Measurements from ENCODE around the gene HUNK. TPM values are rescaled to one million over a fixed set of nuclear protein-coding genes. Genes with fewer than 3 reads are reported as not detected.

The HUNK gene
- polyA plus RNA-seq, 1 donor (not counting 4 experiments of a cell fraction or from before 2014, with no cell fraction given) = 0.03 TPM

DNA sequence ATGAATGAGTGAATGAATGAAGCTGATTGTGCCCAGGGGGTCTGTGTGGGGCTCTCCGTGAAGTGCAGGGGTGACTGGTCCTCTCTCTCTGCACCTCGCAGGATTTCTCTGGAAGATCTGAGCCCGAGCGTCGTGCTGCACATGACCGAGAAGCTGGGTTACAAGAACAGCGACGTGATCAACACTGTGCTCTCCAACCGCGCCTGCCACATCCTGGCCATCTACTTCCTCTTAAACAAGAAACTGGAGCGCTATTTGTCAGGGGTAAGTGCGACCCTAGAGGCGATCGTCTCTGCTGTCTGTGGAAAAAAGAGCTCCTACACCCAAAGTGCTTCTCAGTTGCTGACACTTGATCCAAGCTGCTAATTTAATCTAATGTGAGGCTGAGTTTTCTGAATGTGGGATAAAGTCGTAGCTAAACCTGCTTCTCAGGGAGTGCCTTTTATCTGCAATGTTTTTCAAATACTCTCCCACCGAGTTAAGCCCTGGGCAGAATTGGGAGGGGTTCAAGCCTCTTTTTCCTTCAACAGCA lies 101.7 kb downstream of the HUNK start:
- DNase-seq (ENCODE audit: low read depth, low spot score) (no peak), FAIRE-seq (no peak)
- H3K9ac ChIP-seq (ENCODE audit: control insufficient read depth, extremely low read depth, insufficient read depth, low read length) = no peak overlapping the region
- H3K4me1 ChIP-seq (ENCODE audit: control insufficient read depth, extremely low read depth, insufficient read depth, low read length) = no peaks in the 10 kb centered on the region
- no peak overlapping the region for H2AFZ ChIP-seq (ENCODE audit: control insufficient read depth, low read length)
- H3K36me3 ChIP-seq (ENCODE audit: control insufficient read depth in 2 of 2, extremely low read depth in 1 of 2, insufficient read depth in 2 of 2, low read length in 2 of 2) = no peaks in the 10 kb centered on the region
- no peak overlapping the region for H3K4me3 ChIP-seq (ENCODE audit: control insufficient read depth in 2 of 3, extremely low read depth in 1 of 3, insufficient read depth in 2 of 3, low read depth in 1 of 3, low read length in 3 of 3)
- H3K4me2 ChIP-seq (ENCODE audit: control insufficient read depth, extremely low read depth, insufficient read depth, low read depth, low read length) = no peak overlapping the region
- H3K9me3 ChIP-seq (ENCODE audit: control insufficient read depth, low read depth, low read length) = no peaks in the 10 kb centered on the region
- no peaks in the 10 kb centered on the region for H3K79me2 ChIP-seq (ENCODE audit: control insufficient read depth, insufficient read depth, low read length)
- TF ChIP-seq EZH2 (IDR thresholded peaks at IDR 0.05; ENCODE audit: low read length) = no peak
- TF ChIP-seq, protein P1, sequence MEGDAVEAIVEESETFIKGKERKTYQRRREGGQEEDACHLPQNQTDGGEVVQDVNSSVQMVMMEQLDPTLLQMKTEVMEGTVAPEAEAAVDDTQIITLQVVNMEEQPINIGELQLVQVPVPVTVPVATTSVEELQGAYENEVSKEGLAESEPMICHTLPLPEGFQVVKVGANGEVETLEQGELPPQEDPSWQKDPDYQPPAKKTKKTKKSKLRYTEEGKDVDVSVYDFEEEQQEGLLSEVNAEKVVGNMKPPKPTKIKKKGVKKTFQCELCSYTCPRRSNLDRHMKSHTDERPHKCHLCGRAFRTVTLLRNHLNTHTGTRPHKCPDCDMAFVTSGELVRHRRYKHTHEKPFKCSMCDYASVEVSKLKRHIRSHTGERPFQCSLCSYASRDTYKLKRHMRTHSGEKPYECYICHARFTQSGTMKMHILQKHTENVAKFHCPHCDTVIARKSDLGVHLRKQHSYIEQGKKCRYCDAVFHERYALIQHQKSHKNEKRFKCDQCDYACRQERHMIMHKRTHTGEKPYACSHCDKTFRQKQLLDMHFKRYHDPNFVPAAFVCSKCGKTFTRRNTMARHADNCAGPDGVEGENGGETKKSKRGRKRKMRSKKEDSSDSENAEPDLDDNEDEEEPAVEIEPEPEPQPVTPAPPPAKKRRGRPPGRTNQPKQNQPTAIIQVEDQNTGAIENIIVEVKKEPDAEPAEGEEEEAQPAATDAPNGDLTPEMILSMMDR (optimal IDR thresholded peaks at IDR 0.05 in 1 of 3, IDR thresholded peaks at IDR 0.05 in 1 of 3, conservative IDR thresholded peaks at IDR 0.05 in 1 of 3; ENCODE audit: extremely low read depth in 1 of 3, insufficient read depth in 2 of 3, low read length in 3 of 3) = no peak
- no peaks in the 10 kb centered on the region for H3K27me3 ChIP-seq (ENCODE audit: control insufficient read depth, extremely low read depth, insufficient read depth, low read length)
- dilution Hi-C loops (cut with MboI; ENCODE audit: extremely low pct_ligation_motif_present, low sequenced_read_pairs) = no loop called here
- no peak overlapping the region for H3K27ac ChIP-seq (ENCODE audit: control insufficient read depth, insufficient read depth, low read length)
- no peaks in the 10 kb centered on the region for H3K9me1 ChIP-seq (ENCODE audit: control insufficient read depth, extremely low read depth, insufficient read depth, low read length)
- no peaks in the 10 kb centered on the region for H4K20me1 ChIP-seq (ENCODE audit: control insufficient read depth, extremely low read depth, insufficient read depth, low read length)

DNA sequence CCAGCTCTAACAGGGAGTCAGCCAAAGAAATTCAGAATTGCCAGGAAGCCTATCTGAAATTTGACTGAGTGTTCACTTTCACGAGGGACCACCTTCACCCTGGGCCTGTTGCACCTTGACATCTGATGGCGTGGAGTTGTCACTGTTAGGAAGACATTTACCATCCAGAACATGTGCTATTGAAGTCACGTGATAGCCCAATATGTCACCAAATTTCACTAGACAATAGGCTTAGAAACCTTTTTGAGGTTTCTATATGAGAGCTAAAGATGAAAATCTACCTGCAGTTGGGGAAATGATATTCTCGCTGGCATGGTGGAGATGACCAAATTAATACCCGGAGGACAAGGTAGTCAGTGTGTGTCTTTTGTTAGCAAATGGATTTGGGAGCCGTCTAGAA lies 102.7 kb downstream of the HUNK start:
- H3K9me3 ChIP-seq (ENCODE audit: control insufficient read depth, low read depth, low read length) = no peaks in the 10 kb centered on the region
- H4K20me1 ChIP-seq (ENCODE audit: control insufficient read depth, extremely low read depth, insufficient read depth, low read length) = no peaks in the 10 kb centered on the region
- no peaks in the 10 kb centered on the region for H3K27me3 ChIP-seq (ENCODE audit: control insufficient read depth, extremely low read depth, insufficient read depth, low read length)
- DNase-seq (ENCODE audit: low read depth, low spot score) (no peak), FAIRE-seq (no peak)
- H3K27ac ChIP-seq (ENCODE audit: control insufficient read depth, insufficient read depth, low read length) = no peak overlapping the region
- H3K9me1 ChIP-seq (ENCODE audit: control insufficient read depth, extremely low read depth, insufficient read depth, low read length) = no peaks in the 10 kb centered on the region
- no peak overlapping the region for H3K9ac ChIP-seq (ENCODE audit: control insufficient read depth, extremely low read depth, insufficient read depth, low read length)
- H3K4me3 ChIP-seq (ENCODE audit: control insufficient read depth in 2 of 3, extremely low read depth in 1 of 3, insufficient read depth in 2 of 3, low read depth in 1 of 3, low read length in 3 of 3) = no peak overlapping the region
- no peaks in the 10 kb centered on the region for H3K4me1 ChIP-seq (ENCODE audit: control insufficient read depth, extremely low read depth, insufficient read depth, low read length)
- no peak overlapping the region for H2AFZ ChIP-seq (ENCODE audit: control insufficient read depth, low read length)
- H3K79me2 ChIP-seq (ENCODE audit: control insufficient read depth, insufficient read depth, low read length) = no peaks in the 10 kb centered on the region
- H3K36me3 ChIP-seq (ENCODE audit: control insufficient read depth in 2 of 2, extremely low read depth in 1 of 2, insufficient read depth in 2 of 2, low read length in 2 of 2) = no peaks in the 10 kb centered on the region
- no peak overlapping the region for H3K4me2 ChIP-seq (ENCODE audit: control insufficient read depth, extremely low read depth, insufficient read depth, low read depth, low read length)
- TF ChIP-seq, protein P1 (optimal IDR thresholded peaks at IDR 0.05 in 1 of 3, IDR thresholded peaks at IDR 0.05 in 1 of 3, conservative IDR thresholded peaks at IDR 0.05 in 1 of 3; ENCODE audit: extremely low read depth in 1 of 3, insufficient read depth in 2 of 3, low read length in 3 of 3) = no peak
- no peak for TF ChIP-seq EZH2 (IDR thresholded peaks at IDR 0.05; ENCODE audit: low read length)
- dilution Hi-C loops (cut with MboI; ENCODE audit: extremely low pct_ligation_motif_present, low sequenced_read_pairs) = no loop called here
